HUES6 (cell line): ENCODE data around the gene MXRA7.

Source experiments
- H3K27ac ChIP-seq: 2 replicates; pipeline ENCODE4 v1.7.0; 2013; ENCODE audit warnings: low read depth, mild to moderate bottlenecking, low read length, inconsistent platforms
- H3K27me3 ChIP-seq: 2 replicates; pipeline ENCODE4 v1.6.1; 2013; ENCODE audit warnings: low read length; ENCODE audit not compliant: control insufficient read depth, insufficient read depth
- H3K36me3 ChIP-seq: 2 replicates; pipeline ENCODE4 v1.6.1; 2013; ENCODE audit warnings: low read length; ENCODE audit not compliant: control insufficient read depth, insufficient read depth
- H3K4me1 ChIP-seq: 2 replicates; pipeline ENCODE4 v1.6.1; 2013; ENCODE audit warnings: low read length; ENCODE audit not compliant: control insufficient read depth, insufficient read depth
- H3K4me3 ChIP-seq: 2 replicates; pipeline ENCODE4 v1.5.1; 2013; ENCODE audit warnings: low read depth, low read length
- H3K9ac ChIP-seq: one replicate; pipeline ENCODE4 v1.6.1; 2013; ENCODE audit warnings: mild to moderate bottlenecking, low read length
- H3K9me3 ChIP-seq: 2 replicates; pipeline ENCODE4 v1.6.1; 2013; ENCODE audit warnings: low read depth, low read length; ENCODE audit not compliant: control insufficient read depth, insufficient read depth

The MXRA7 gene

GRCh38 chr17:76650504-76650903 lies 60.3 kb downstream of the MXRA7 start:
- Histone ChIP-seq H3K4me1 (no peaks in the 10 kb centered on the region), H3K4me3 (no peak overlapping the region), H3K9me3 (no peaks in the 10 kb centered on the region), H3K27ac (no peak overlapping the region), H3K27me3 (no peaks in the 10 kb centered on the region; the same call in 1 of the 2 replicates), H3K36me3 (no peaks in the 10 kb centered on the region), H3K9ac (no peak overlapping the region)

- no peaks in the 10 kb centered on the region for H3K9me3 ChIP-seq
- H3K4me1 ChIP-seq, result no peaks in the 10 kb centered on the region; the same call in 1 of the 2 replicates
- no peak overlapping the region for H3K4me3 ChIP-seq
- H3K27ac ChIP-seq, result no peak overlapping the region
- H3K27me3 ChIP-seq, result no peaks in the 10 kb centered on the region; the same call in 1 of the 2 replicates
- no peaks in the 10 kb centered on the region for H3K36me3 ChIP-seq
- H3K9ac ChIP-seq, result no peak overlapping the region
Measured at GRCh38 chr17:76646712-76647111, 64.1 kb downstream of the MXRA7 start.

- Histone ChIP-seq H3K4me1 (peaks cover 3% of the 10 kb centered on the region; the same call in 1 of the 2 replicates), H3K4me3 (no peak overlapping the region), H3K9ac (no peak overlapping the region), H3K36me3 (no peaks in the 10 kb centered on the region), H3K27me3 (no peaks in the 10 kb centered on the region; the same call in 1 of the 2 replicates), H3K27ac (no peak overlapping the region), H3K9me3 (no peaks in the 10 kb centered on the region)
Measured at GRCh38 chr17:76645481-76645880, 65.3 kb downstream of the MXRA7 start.

- no peaks in the 10 kb centered on the region for H3K9me3 ChIP-seq
- no peak overlapping the region for H3K9ac ChIP-seq
- H3K4me3 ChIP-seq, result no peak overlapping the region
- H3K36me3 ChIP-seq, result no peaks in the 10 kb centered on the region
- H3K27me3 ChIP-seq, result no peaks in the 10 kb centered on the region; the same call in 1 of the 2 replicates
- H3K27ac ChIP-seq, result no peak overlapping the region
- peaks cover 3% of the 10 kb centered on the region; the same call in 1 of the 2 replicates for H3K4me1 ChIP-seq
Measured at GRCh38 chr17:76644995-76645394, 65.8 kb downstream of the MXRA7 start.

- Histone ChIP-seq H3K4me3 (no peak within 1 kb of the TSS), H3K4me1 (peaks cover 3% of the 10 kb centered on the region; the same call in 1 of the 2 replicates), H3K27ac (no peak within 1 kb of the TSS), H3K9me3 (no peaks in the 10 kb centered on the region), H3K36me3 (no peaks in the 10 kb centered on the region), H3K9ac (no peak within 1 kb of the TSS), H3K27me3 (no peaks in the 10 kb centered on the region; the same call in 1 of the 2 replicates)
Measured at GRCh38 chr17:76643553-76644148, 67.1 kb downstream of the MXRA7 start, which contains the start of gene ST6GALNAC1. Gene ST6GALNAC1, minus strand, starts transcription at chr17:76643757. Its CDS starts 119 bp downstream, at chr17:76643638.

- H3K4me1 ChIP-seq, result peaks cover 3% of the 10 kb centered on the region; the same call in 1 of the 2 replicates
- no peaks in the 10 kb centered on the region for H3K36me3 ChIP-seq
- no peaks in the 10 kb centered on the region; the same call in 1 of the 2 replicates for H3K27me3 ChIP-seq
- no peak overlapping the region for H3K27ac ChIP-seq
- H3K4me3 ChIP-seq, result no peak overlapping the region
- H3K9me3 ChIP-seq, result no peaks in the 10 kb centered on the region
- H3K9ac ChIP-seq, result no peak overlapping the region
Measured at GRCh38 chr17:76642994-76643393, 67.8 kb downstream of the MXRA7 start.

GRCh38 chr17:76642032-76642561 lies 68.7 kb downstream of the MXRA7 start:
- no peaks in the 10 kb centered on the region for H3K36me3 ChIP-seq
- no peaks in the 10 kb centered on the region for H3K9me3 ChIP-seq
- H3K27me3 ChIP-seq, result no peaks in the 10 kb centered on the region; the same call in 1 of the 2 replicates
- no peak overlapping the region for H3K9ac ChIP-seq
- peaks cover 3% of the 10 kb centered on the region; the same call in 1 of the 2 replicates for H3K4me1 ChIP-seq
- H3K27ac ChIP-seq, result no peak overlapping the region
- H3K4me3 ChIP-seq, result no peak overlapping the region

GRCh38 chr17:76641501-76641900 lies 69.3 kb downstream of the MXRA7 start:
- Histone ChIP-seq H3K4me1 (peaks cover 3% of the 10 kb centered on the region; the same call in 1 of the 2 replicates), H3K9ac (no peak overlapping the region), H3K4me3 (no peak overlapping the region), H3K36me3 (no peaks in the 10 kb centered on the region), H3K27me3 (no peaks in the 10 kb centered on the region; the same call in 1 of the 2 replicates), H3K9me3 (no peaks in the 10 kb centered on the region), H3K27ac (no peak overlapping the region)

GRCh38 chr17:76640550-76641380 lies 70.0 kb downstream of the MXRA7 start:
- Histone ChIP-seq H3K36me3 (no peaks in the 10 kb centered on the region), H3K4me1 (peaks cover 3% of the 10 kb centered on the region; the same call in 1 of the 2 replicates), H3K27me3 (no peaks in the 10 kb centered on the region; the same call in 1 of the 2 replicates), H3K27ac (no peak overlapping the region), H3K9me3 (no peaks in the 10 kb centered on the region), H3K9ac (no peak overlapping the region), H3K4me3 (no peak overlapping the region)

- no peaks in the 10 kb centered on the region for H3K36me3 ChIP-seq
- no peak overlapping the region for H3K27ac ChIP-seq
- peaks cover 3% of the 10 kb centered on the region; the same call in 1 of the 2 replicates for H3K4me1 ChIP-seq
- H3K9ac ChIP-seq, result no peak overlapping the region
- no peak overlapping the region for H3K4me3 ChIP-seq
- no peaks in the 10 kb centered on the region for H3K27me3 ChIP-seq
- no peaks in the 10 kb centered on the region for H3K9me3 ChIP-seq
Measured at GRCh38 chr17:76638263-76638662, 72.5 kb downstream of the MXRA7 start.
